Skin of body (tissue), 2 donors: Measurements from ENCODE around the gene NXNL2. TPM values are rescaled to one million over a fixed set of nuclear protein-coding genes. Genes with fewer than 3 reads are reported as not detected.

Experiments
- DNase-seq: peaks from one replicate; lab custom pipeline; 2025; lab: John Stamatoyannopoulos, UW
- total RNA-seq: library from RNA; depleted of rRNA; stranded (reverse); fragments of >200 nt; gene quantifications from one replicate; pipeline ENCODE4 v1.2.3, GENCODE V29; 2014

Gene NXNL2
- total RNA-seq: not detected

GRCh38 chr9:88534456-88535225 lies at the start of gene NXNL2:
Gene NXNL2 (plus strand): TSS chr9:88535178. CDS start chr9:88535435, 257 bp downstream.
- peak; percentile 74 for DNase-seq

GRCh38 chr9:88488166-88488565 lies 46.8 kb upstream of the NXNL2 start:
- DNase-seq: no peak

GRCh38 chr9:88494983-88495721 lies 39.8 kb upstream of the NXNL2 start:
- no peak for DNase-seq

- no peak for DNase-seq
Observed at GRCh38 chr9:88497224-88497623, 37.8 kb upstream of the NXNL2 start.

GRCh38 chr9:88498880-88499279 lies 36.1 kb upstream of the NXNL2 start:
- no peak for DNase-seq

GRCh38 chr9:88501086-88501485 lies 33.9 kb upstream of the NXNL2 start:
- no peak for DNase-seq

GRCh38 chr9:88502552-88503034 lies 32.4 kb upstream of the NXNL2 start:
- DNase-seq: no peak

GRCh38 chr9:88503081-88503844 lies 31.7 kb upstream of the NXNL2 start:
- DNase-seq: no peak

- DNase-seq: no peak
Observed at GRCh38 chr9:88503845-88504764, 30.9 kb upstream of the NXNL2 start.

- DNase-seq: no peak
Observed at GRCh38 chr9:88508326-88508725, 26.7 kb upstream of the NXNL2 start.

GRCh38 chr9:88511906-88512305 lies 23.1 kb upstream of the NXNL2 start:
- DNase-seq: no peak

- no peak for DNase-seq
Observed at GRCh38 chr9:88514247-88514646, 20.7 kb upstream of the NXNL2 start.

GRCh38 chr9:88521308-88521707 lies 13.7 kb upstream of the NXNL2 start:
- DNase-seq: no peak

- DNase-seq: no peak
Observed at GRCh38 chr9:88522360-88522759, 12.6 kb upstream of the NXNL2 start.

GRCh38 chr9:88523056-88523455 lies 11.9 kb upstream of the NXNL2 start:
- DNase-seq: no peak

GRCh38 chr9:88524911-88525310 lies 10.1 kb upstream of the NXNL2 start:
- DNase-seq: no peak

- DNase-seq: no peak
Observed at GRCh38 chr9:88527618-88528017, 7.4 kb upstream of the NXNL2 start.

- no peak for DNase-seq
Observed at GRCh38 chr9:88528080-88528790, 6.7 kb upstream of the NXNL2 start.

GRCh38 chr9:88529496-88529895 lies 5.5 kb upstream of the NXNL2 start:
- no peak for DNase-seq

GRCh38 chr9:88530051-88530450 lies 4.9 kb upstream of the NXNL2 start:
- DNase-seq: no peak
